MM.1S (cell line): ENCODE data around the gene FGF21.

ENCODE experiments used
- EZH2 ChIP-seq: fragments of 300-600 bp; sonication (generic); optimal IDR thresholded peaks from 2 replicates; pipeline ENCODE3; 2017; ENCODE audit warnings: low read depth, mild to moderate bottlenecking, antibody characterized with exemption, low read length, mixed read lengths
- EZH2phosphoT487 ChIP-seq: fragments of 300-600 bp; sonication (generic); IDR thresholded peaks from 2 replicates; pipeline ENCODE4 v1.6.1; 2018; ENCODE audit warnings: antibody characterized with exemption, low read length
- TF ChIP-seq, protein P1 (sequence below): fragments of 300-600 bp; sonication (generic); IDR thresholded peaks from 2 replicates; pipeline ENCODE4 v1.5.1; 2016; ENCODE audit warnings: antibody characterized with exemption, low read length, mixed read lengths

GRCh38 chr19:48714759-48715675, 40.3 kb upstream of the FGF21 start:
- TF ChIP-seq, protein P1, sequence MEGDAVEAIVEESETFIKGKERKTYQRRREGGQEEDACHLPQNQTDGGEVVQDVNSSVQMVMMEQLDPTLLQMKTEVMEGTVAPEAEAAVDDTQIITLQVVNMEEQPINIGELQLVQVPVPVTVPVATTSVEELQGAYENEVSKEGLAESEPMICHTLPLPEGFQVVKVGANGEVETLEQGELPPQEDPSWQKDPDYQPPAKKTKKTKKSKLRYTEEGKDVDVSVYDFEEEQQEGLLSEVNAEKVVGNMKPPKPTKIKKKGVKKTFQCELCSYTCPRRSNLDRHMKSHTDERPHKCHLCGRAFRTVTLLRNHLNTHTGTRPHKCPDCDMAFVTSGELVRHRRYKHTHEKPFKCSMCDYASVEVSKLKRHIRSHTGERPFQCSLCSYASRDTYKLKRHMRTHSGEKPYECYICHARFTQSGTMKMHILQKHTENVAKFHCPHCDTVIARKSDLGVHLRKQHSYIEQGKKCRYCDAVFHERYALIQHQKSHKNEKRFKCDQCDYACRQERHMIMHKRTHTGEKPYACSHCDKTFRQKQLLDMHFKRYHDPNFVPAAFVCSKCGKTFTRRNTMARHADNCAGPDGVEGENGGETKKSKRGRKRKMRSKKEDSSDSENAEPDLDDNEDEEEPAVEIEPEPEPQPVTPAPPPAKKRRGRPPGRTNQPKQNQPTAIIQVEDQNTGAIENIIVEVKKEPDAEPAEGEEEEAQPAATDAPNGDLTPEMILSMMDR: no peak
- TF ChIP-seq EZH2phosphoT487 (no peak), EZH2 (no peak)
